GM12878 (cell line): Measurements from ENCODE around the gene PALD1. TPM values are rescaled to one million over a fixed set of nuclear protein-coding genes. Genes with fewer than 3 reads are reported as not detected.

Experiments used
- ATAC-seq: fragments of 200-7000 bp; cut with Tn5 transposase; 3 replicates; pipeline ENCODE4 v1.9.1; 2020; ENCODE audit warnings: mild to moderate bottlenecking, moderate library complexity
- BruUV-seq: library from RNA; stranded (reverse); fragments of 400-500 nt; replicated peaks from 2 replicates; lab custom pipeline; 2021; lab: Mats Ljungman, UMichigan
- CTCF ChIA-PET: fragments of 300-600 bp; sonication (Branson Sonifier 250); formaldehyde crosslinking; extraction: SDS; loops from one replicate; lab custom pipeline; 2021; ENCODE audit warnings: inconsistent platforms; lab: Yijun Ruan, JAX
- POLR2A ChIA-PET: fragments of 350-600 bp; formaldehyde crosslinking; extraction: SDS; loops from one replicate; lab custom pipeline; 2021; ENCODE audit warnings: inconsistent platforms; lab: Charles Lee
- RAD21 ChIA-PET: fragments of 300-600 bp; sonication (Branson Sonifier 250); formaldehyde crosslinking; loops from one replicate; lab custom pipeline; 2023; ENCODE audit warnings: antibody characterized with exemption; ENCODE audit not compliant: unreplicated experiment; lab: Charles Lee
- SMC1A ChIA-PET: fragments of 300-600 bp; sonication (Branson Sonifier 250); formaldehyde crosslinking; loops from one replicate; lab custom pipeline; 2023; ENCODE audit not compliant: unreplicated experiment, uncharacterized antibody; lab: Charles Lee
- DNase-seq: peaks from one replicate; pipeline ENCODE4 v3.0.0-alpha.2; 2011; ENCODE audit warnings: low read depth, low spot score
- FAIRE-seq: peaks from 3 replicates; lab custom pipeline; 2011; peaks lifted over from hg19 to GRCh38; lab: Jason Lieb, UNC
- H2AFZ ChIP-seq: 2 replicates; pipeline ENCODE4 v1.6.0; 2011; ENCODE audit warnings: low read depth, low read length, control low read depth; ENCODE audit not compliant: control insufficient read depth
- H3K27ac ChIP-seq: 2 replicates; pipeline ENCODE4 v1.5.1; 2011; ENCODE audit warnings: control low read depth; ENCODE audit not compliant: control insufficient read depth, insufficient read depth
- H3K27me3 ChIP-seq, 2 experiments: replicated peaks in 1 of 2; 2 replicates each; pipeline versions ENCODE4 v1.6.0 to v1.6.1; 2011; ENCODE audit warnings: low read length in 1 of 2; ENCODE audit not compliant: control insufficient read depth in 2 of 2, insufficient read depth in 2 of 2
- H3K36me3 ChIP-seq, 2 experiments: 2 replicates each; pipeline ENCODE4 v1.5.1; 2011; ENCODE audit warnings: low read length in 1 of 2; ENCODE audit not compliant: control insufficient read depth in 2 of 2, insufficient read depth in 2 of 2
- H3K4me1 ChIP-seq: 2 replicates; pipeline ENCODE4 v1.6.1; 2011; ENCODE audit warnings: mild to moderate bottlenecking, low read length, moderate library complexity, mixed read lengths; ENCODE audit not compliant: control insufficient read depth, insufficient read depth
- H3K4me2 ChIP-seq: 2 replicates; pipeline ENCODE4 v1.6.0; 2011; ENCODE audit warnings: control low read depth; ENCODE audit not compliant: control insufficient read depth, insufficient read depth
- H3K4me3 ChIP-seq: fragments of 200-600 bp; sonication (generic); 2 replicates; pipeline ENCODE4 v1.5.1; 2016
- H3K79me2 ChIP-seq: 2 replicates; pipeline ENCODE4 v1.6.0; 2011; ENCODE audit warnings: low read length; ENCODE audit not compliant: control insufficient read depth, insufficient read depth
- H3K9ac ChIP-seq: 2 replicates; pipeline ENCODE4 v1.8.0; 2011; ENCODE audit warnings: low read length, control low read depth, mixed read lengths; ENCODE audit not compliant: control insufficient read depth, insufficient read depth
- H3K9me3 ChIP-seq: replicated peaks from 3 replicates; pipeline ENCODE4 v1.5.1; 2011; ENCODE audit warnings: mild to moderate bottlenecking, low read length; ENCODE audit not compliant: control insufficient read depth, insufficient read depth
- H4K20me1 ChIP-seq: 2 replicates; pipeline ENCODE4 v1.6.0; 2011; ENCODE audit not compliant: control insufficient read depth, insufficient read depth
- CBX3 ChIP-seq: fragments of 200-600 bp; sonication (generic); IDR thresholded peaks from 2 replicates; pipeline ENCODE4 v1.6.1; 2016; ENCODE audit warnings: low read depth, borderline replicate concordance
- CHD1 ChIP-seq: IDR thresholded peaks from 2 replicates; pipeline ENCODE4 v1.6.1; 2012; ENCODE audit warnings: low read depth, low read length, improper control_type of control experiment
- ETV6 ChIP-seq, 2 experiments: fragments of 450-650 bp in 1 of 2; IDR thresholded peaks in 1 of 2; conservative IDR thresholded peaks in 1 of 2; 2 replicates each; pipeline ENCODE4 v1.6.1; 2014; ENCODE audit warnings: antibody characterized with exemption in 1 of 2, borderline replicate concordance in 1 of 2, low read depth in 1 of 2, mild to moderate bottlenecking in 1 of 2, moderate library complexity in 1 of 2
- HDAC6 ChIP-seq: fragments of 200-600 bp; sonication (generic); IDR thresholded peaks from one replicate; pipeline ENCODE4 v1.8.0; 2017; ENCODE audit warnings: antibody characterized with exemption; ENCODE audit not compliant: unreplicated experiment
- IKZF2 ChIP-seq, 2 experiments: fragments of 450-650 bp; IDR thresholded peaks; 2 replicates each; pipeline ENCODE4 v1.6.1; 2017; ENCODE audit warnings: mild to moderate bottlenecking in 2 of 2, moderate library complexity in 2 of 2
- NBN ChIP-seq: fragments of 450-650 bp; IDR thresholded peaks from 2 replicates; pipeline ENCODE4 v1.6.1; 2016
- PML ChIP-seq: IDR thresholded peaks from 2 replicates; pipeline ENCODE4 v1.6.1; 2012; ENCODE audit warnings: low read length, inconsistent platforms
- POLR2A ChIP-seq: IDR thresholded peaks from 2 replicates; pipeline ENCODE4 v1.6.1; 2011; ENCODE audit warnings: low read depth, mild to moderate bottlenecking, low read length
- ZZZ3 ChIP-seq: IDR thresholded peaks from 2 replicates; pipeline ENCODE4 v1.6.1; 2011; ENCODE audit warnings: low read depth; ENCODE audit not compliant: control insufficient read depth, insufficient read length
- WGBS: methylation state at CpG from one replicate; pipeline ENCODE4 v1.1.6; 2016; ENCODE audit warnings: low lambda C conversion rate; ENCODE audit not compliant: insufficient replicate concordance, insufficient coverage; ENCODE audit errors: missing lambda C conversion rate; 5-methylcytosine and 5-hydroxymethylcytosine counted together
- in situ Hi-C: fragments of 300-500 bp; cut with MboI; formaldehyde crosslinking; loops from 9 replicates; pipeline ENCODE4 v1.14.3; 2018; ENCODE audit warnings: mixed read lengths
- intact Hi-C: fragments of 100-400 bp; cut with micrococcal nuclease; formaldehyde crosslinking; loops from one replicate; pipeline ENCODE4 v1.14.2; 2022; ENCODE audit not compliant: unreplicated experiment
- polyA plus RNA-seq, 11 experiments: library from polyadenylated mRNA; depleted of rRNA in 4 of 11; unstranded in 6 of 11; stranded (reverse) in 5 of 11; fragments of >200 nt; fragmentation: Nextera tagmentation in 4 of 11; fragmentation: Illumina TruSeq in 1 of 11; extraction: Ambion mirVana in 4 of 11; extraction: Trizol in 1 of 11; gene quantifications; 1 replicate in 1 of 11; 2 replicates in 10 of 11; pipeline versions ENCODE4 v1.2.1 to v1.2.3, GENCODE V29; 2011 to 2016; ENCODE audit warnings: inconsistent platforms in 2 of 11, missing spikeins in 2 of 11, low read depth in 1 of 11
- total RNA-seq, 4 experiments: library from RNA; depleted of rRNA in 3 of 4; stranded (reverse); fragments of >200 nt in 3 of 4; fragmentation: Illumina TruSeq in 1 of 4; extraction: Trizol in 1 of 4; gene quantifications; 2 replicates each; pipeline versions ENCODE4 v1.2.1 to v1.2.3, GENCODE V29; 2013 to 2021
- TF ChIP-seq, protein P1 (sequence below): IDR thresholded peaks from 2 replicates; pipeline ENCODE4 v1.6.1; 2012; ENCODE audit warnings: low read depth, low read length, improper control_type of control experiment
- TF ChIP-seq, protein P2 (sequence below): fragments of 450-650 bp; IDR thresholded peaks from 2 replicates; pipeline ENCODE4 v1.6.1; 2017; ENCODE audit warnings: mild to moderate bottlenecking

The PALD1 gene
- total and polyA plus RNA-seq, 10 of the 15 experiments (the other 5 are each of a cell fraction or from before 2014, with no cell fraction given): 0.43 to 20.9 (median 9.0) TPM

DNA sequence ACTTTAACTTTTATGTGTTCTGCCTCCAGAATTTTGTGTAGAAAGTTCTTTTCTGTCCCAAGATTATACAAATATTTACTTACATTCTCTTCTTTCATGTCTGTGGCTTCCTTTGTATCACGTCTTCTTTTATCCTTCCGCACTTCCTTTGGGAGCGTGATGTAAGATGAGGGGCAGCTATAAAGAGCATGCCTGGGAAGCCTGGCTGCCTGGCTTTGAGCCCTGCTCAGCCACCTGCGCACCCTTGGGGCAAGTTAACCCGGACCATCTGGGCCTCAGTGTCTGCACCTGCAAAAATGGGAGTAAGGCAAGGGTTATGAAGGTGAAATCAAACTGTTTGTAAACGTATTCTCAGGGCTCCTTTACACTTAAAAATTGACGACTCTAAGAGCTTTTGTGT is 25.2 kb downstream of the PALD1 start:
- H3K27ac ChIP-seq: no peak overlapping the region
- FAIRE-seq (no peak), DNase-seq (no peak)
- H3K4me1 ChIP-seq: peaks cover 26% of the 10 kb centered on the region
- no peaks in the 10 kb centered on the region for H3K36me3 ChIP-seq
- CTCF ChIA-PET: interaction anchor here (1.3 to 1.4 kb wide), 2 partner anchors 24 to 43 kb away, joined by 3 to 4 read pairs; no protein-coding TSS in a partner anchor
- BruUV-seq: no TSS peak
- H2AFZ ChIP-seq: no peak overlapping the region
- H3K4me3 ChIP-seq: no peak overlapping the region
- H3K9ac ChIP-seq: no peak overlapping the region
- RAD21 ChIA-PET: no interaction called here
- POLR2A ChIA-PET: no interaction called here
- no peaks in the 10 kb centered on the region for H3K9me3 ChIP-seq
- TF ChIP-seq CHD1 (no peak), HDAC6 (no peak), NBN (no peak), CBX3 (no peak), PML (no peak), ETV6 (conservative IDR thresholded peaks at IDR 0.05 in 1 of 2, IDR thresholded peaks at IDR 0.05 in 1 of 2; ENCODE audit: borderline replicate concordance in 1 of 2, low read depth in 1 of 2) (no peak), ZZZ3 (no peak), IKZF2 (IDR thresholded peaks at IDR 0.05) (no peak), POLR2A (no peak)
- TF ChIP-seq, protein P1, sequence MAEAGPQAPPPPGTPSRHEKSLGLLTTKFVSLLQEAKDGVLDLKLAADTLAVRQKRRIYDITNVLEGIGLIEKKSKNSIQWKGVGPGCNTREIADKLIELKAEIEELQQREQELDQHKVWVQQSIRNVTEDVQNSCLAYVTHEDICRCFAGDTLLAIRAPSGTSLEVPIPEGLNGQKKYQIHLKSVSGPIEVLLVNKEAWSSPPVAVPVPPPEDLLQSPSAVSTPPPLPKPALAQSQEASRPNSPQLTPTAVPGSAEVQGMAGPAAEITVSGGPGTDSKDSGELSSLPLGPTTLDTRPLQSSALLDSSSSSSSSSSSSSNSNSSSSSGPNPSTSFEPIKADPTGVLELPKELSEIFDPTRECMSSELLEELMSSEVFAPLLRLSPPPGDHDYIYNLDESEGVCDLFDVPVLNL: no peak
- TF ChIP-seq, protein P2, sequence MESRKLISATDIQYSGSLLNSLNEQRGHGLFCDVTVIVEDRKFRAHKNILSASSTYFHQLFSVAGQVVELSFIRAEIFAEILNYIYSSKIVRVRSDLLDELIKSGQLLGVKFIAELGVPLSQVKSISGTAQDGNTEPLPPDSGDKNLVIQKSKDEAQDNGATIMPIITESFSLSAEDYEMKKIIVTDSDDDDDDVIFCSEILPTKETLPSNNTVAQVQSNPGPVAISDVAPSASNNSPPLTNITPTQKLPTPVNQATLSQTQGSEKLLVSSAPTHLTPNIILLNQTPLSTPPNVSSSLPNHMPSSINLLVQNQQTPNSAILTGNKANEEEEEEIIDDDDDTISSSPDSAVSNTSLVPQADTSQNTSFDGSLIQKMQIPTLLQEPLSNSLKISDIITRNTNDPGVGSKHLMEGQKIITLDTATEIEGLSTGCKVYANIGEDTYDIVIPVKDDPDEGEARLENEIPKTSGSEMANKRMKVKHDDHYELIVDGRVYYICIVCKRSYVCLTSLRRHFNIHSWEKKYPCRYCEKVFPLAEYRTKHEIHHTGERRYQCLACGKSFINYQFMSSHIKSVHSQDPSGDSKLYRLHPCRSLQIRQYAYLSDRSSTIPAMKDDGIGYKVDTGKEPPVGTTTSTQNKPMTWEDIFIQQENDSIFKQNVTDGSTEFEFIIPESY: no peak
- TF ChIP-seq, all 136 proteins: peak for 0
- no peaks in the 10 kb centered on the region for H3K27me3 ChIP-seq
- SMC1A ChIA-PET: interaction anchor here (0.8 to 1.2 kb wide), 2 partner anchors 9 to 33 kb away, joined by 4 to 5 read pairs; no protein-coding TSS in a partner anchor
- no peak for ATAC-seq
- in situ Hi-C loops (no loop called here), intact Hi-C loops (no loop called here)
- H3K4me2 ChIP-seq: no peak overlapping the region
- no peaks in the 10 kb centered on the region; the same call in none of the 2 replicates for H3K79me2 ChIP-seq
- H4K20me1 ChIP-seq: no peaks in the 10 kb centered on the region
- 51% methylated on average over 7 of the region's 7 CpGs for WGBS
